HCT116 (cell line): ENCODE measurements around the gene COL26A1.

Source experiments
- EZH2 ChIP-seq: fragments of 200-600 bp; sonication (generic); IDR thresholded peaks from 2 replicates; pipeline ENCODE4 v1.6.1; 2017; ENCODE audit warnings: antibody characterized with exemption, mixed run types
- POLR2AphosphoS5 ChIP-seq: IDR thresholded peaks from 2 replicates; pipeline ENCODE4 v1.6.1; 2011; ENCODE audit warnings: mild to moderate bottlenecking, low read depth, low read length, moderate library complexity
- RAD21 ChIP-seq: IDR thresholded peaks from 2 replicates; pipeline ENCODE4 v1.6.1; 2012; ENCODE audit warnings: low read depth, mild to moderate bottlenecking
- TF ChIP-seq, protein P1 (sequence below), 3 experiments: fragments of 200-600 bp in 1 of 3; sonication (generic) in 1 of 3; IDR thresholded peaks in 2 of 3; conservative IDR thresholded peaks in 1 of 3; 2 replicates each; pipeline ENCODE4 v1.5.1; 2012 to 2017; ENCODE audit warnings: low read depth in 2 of 3, low read length in 2 of 3, antibody characterized with exemption in 1 of 3, borderline replicate concordance in 1 of 3, control low read depth in 1 of 3, mild to moderate bottlenecking in 1 of 3, mixed read lengths in 1 of 3, mixed run types in 1 of 3, moderate library complexity in 1 of 3; ENCODE audit not compliant: insufficient read depth in 1 of 3
- TF ChIP-seq, protein P2 (sequence below): IDR thresholded peaks from 2 replicates; pipeline ENCODE4 v1.6.1; 2012

DNA sequence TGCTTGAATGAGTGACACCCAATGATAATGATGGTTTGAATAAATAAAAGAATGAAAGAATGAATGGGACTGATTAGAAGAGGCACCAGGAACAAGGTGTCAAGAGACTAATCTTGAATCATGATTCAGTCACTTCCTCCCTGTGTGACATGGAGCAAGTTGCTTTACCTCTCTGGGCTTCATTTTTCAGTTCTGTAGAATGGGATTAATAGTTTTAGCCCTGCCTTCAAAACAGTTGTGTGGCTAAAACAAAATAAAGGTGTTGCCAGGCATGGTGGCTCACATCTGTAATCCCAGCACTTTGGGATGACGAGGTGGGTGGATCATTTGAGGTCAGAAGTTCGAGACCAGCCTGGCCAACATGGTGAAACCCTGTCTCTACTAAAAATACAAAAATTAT is 228.8 kb downstream of the COL26A1 start:
- TF ChIP-seq POLR2AphosphoS5: no peak
- TF ChIP-seq, protein P1, sequence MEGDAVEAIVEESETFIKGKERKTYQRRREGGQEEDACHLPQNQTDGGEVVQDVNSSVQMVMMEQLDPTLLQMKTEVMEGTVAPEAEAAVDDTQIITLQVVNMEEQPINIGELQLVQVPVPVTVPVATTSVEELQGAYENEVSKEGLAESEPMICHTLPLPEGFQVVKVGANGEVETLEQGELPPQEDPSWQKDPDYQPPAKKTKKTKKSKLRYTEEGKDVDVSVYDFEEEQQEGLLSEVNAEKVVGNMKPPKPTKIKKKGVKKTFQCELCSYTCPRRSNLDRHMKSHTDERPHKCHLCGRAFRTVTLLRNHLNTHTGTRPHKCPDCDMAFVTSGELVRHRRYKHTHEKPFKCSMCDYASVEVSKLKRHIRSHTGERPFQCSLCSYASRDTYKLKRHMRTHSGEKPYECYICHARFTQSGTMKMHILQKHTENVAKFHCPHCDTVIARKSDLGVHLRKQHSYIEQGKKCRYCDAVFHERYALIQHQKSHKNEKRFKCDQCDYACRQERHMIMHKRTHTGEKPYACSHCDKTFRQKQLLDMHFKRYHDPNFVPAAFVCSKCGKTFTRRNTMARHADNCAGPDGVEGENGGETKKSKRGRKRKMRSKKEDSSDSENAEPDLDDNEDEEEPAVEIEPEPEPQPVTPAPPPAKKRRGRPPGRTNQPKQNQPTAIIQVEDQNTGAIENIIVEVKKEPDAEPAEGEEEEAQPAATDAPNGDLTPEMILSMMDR (IDR thresholded peaks at IDR 0.05 in 2 of 3, conservative IDR thresholded peaks at IDR 0.05 in 1 of 3; ENCODE audit: borderline replicate concordance in 1 of 3, insufficient read depth in 1 of 3, low read depth in 2 of 3, low read length in 2 of 3): no peak
- TF ChIP-seq RAD21: no peak
- TF ChIP-seq, protein P2, sequence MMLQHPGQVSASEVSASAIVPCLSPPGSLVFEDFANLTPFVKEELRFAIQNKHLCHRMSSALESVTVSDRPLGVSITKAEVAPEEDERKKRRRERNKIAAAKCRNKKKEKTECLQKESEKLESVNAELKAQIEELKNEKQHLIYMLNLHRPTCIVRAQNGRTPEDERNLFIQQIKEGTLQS: no peak
- no peak for TF ChIP-seq EZH2
